Measurements from ENCODE around the gene RUNX2. TPM values are rescaled to one million over a fixed set of nuclear protein-coding genes. Genes with fewer than 3 reads are reported as not detected.

Gene RUNX2
- total and polyA plus RNA-seq, 5 donors: 0.26 to 0.93 (median 0.39) TPM

DNA sequence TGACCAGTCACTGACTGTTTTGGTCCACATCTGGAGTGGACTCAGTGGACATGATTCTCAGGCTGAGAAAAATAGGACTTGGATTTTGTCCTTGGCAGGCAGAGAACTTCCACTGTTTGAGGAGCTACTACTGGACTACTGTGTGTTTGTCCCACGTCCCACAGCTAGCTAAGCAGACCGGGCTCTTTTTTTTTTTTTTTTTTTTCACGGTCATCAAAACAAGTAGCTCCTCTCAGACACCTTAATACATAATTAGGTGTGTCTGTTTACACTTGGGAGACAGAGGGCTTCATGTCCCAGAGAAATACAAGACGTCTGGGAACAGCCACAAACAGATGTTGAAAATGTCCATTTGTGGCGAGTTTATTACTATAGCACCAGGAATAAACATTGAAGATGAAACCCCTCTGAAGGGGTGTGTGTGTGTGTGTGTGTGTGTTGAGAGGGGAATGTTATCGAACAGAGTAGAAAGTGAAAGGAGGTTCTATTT is 204.6 kb downstream of the RUNX2 start:
- no peaks in the 10 kb centered on the region for H3K4me1 ChIP-seq (ENCODE audit: control insufficient read depth, insufficient read depth, low read length)
- H3K27me3 ChIP-seq (ENCODE audit: control insufficient read depth, insufficient read depth): no peaks in the 10 kb centered on the region
- H3K4me3 ChIP-seq (ENCODE audit: low read length): peak overlapping the region; percentile 45
- no peak overlapping the region for H3K27ac ChIP-seq (ENCODE audit: low read length)
- 36% methylated on average over 6 of the region's 6 CpGs for WGBS
- DNase-seq: no peak
- peak in 1 of 2 donors; percentile 54 for ATAC-seq
- intact Hi-C loops (cut with DNase I): no loop called here
- H3K9me3 ChIP-seq (ENCODE audit: control insufficient read depth, low read length): no peaks in the 10 kb centered on the region

DNA sequence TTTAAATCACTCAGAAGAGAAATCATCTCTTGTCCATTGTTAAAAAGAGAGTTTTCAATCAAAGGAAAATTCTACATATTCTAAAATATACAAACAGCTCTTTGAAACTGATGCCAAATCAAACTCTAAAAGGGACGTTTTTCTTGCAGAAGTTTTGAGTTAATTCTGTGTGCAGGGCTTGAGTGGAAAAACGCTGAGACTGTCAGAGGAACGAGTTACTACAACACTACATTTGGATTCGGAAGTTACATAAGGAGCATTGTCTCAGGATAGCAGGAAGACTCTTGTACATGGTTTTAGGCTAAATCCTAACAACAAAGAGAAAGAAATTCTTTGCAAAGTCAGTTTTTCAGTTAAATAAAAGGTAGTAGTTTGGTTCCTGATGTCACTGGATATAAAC is 205.3 kb downstream of the RUNX2 start:
- intact Hi-C loops (cut with DNase I): no loop called here
- DNase-seq (no peak), ATAC-seq (peak in 1 of 2 donors; percentile 36)
- H3K27me3 ChIP-seq (ENCODE audit: control insufficient read depth, insufficient read depth): no peaks in the 10 kb centered on the region
- 31% methylated on average over 4 of the region's 4 CpGs for WGBS
- no peaks in the 10 kb centered on the region for H3K9me3 ChIP-seq (ENCODE audit: control insufficient read depth, low read length)
- H3K4me1 ChIP-seq (ENCODE audit: control insufficient read depth, insufficient read depth, low read length): no peaks in the 10 kb centered on the region
- no peak overlapping the region for H3K27ac ChIP-seq (ENCODE audit: low read length)
- peak overlapping the region; percentile 45 for H3K4me3 ChIP-seq (ENCODE audit: low read length)

DNA sequence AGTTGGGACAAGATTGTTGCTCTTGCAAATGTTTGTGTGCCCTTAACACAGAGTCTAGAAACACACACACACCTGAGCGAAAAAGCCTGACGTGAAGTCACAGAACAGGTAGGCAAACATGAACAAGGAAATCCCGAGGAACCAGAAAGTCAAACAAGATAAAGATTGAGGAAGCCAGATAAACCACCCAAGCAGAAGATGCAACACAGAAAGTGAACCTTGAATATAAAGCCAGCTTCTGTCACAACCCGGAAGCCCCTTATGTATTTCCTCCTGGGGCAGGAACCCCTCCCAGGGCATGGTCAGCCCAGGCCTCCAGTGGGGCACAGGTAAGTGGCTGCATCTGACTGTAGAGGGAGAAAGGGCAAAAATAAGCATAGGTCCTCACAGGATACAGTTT is 207.8 kb downstream of the RUNX2 start:
- Histone ChIP-seq H3K4me1 (ENCODE audit: control insufficient read depth, insufficient read depth, low read length) (no peaks in the 10 kb centered on the region), H3K27ac (ENCODE audit: low read length) (no peak overlapping the region), H3K9me3 (ENCODE audit: control insufficient read depth, low read length) (no peaks in the 10 kb centered on the region), H3K4me3 (ENCODE audit: low read length) (no peak overlapping the region), H3K27me3 (ENCODE audit: control insufficient read depth, insufficient read depth) (no peaks in the 10 kb centered on the region)
- DNase-seq (no peak), ATAC-seq (no peak)
- intact Hi-C loops (cut with DNase I): no loop called here
- 78% methylated on average over 4 of the region's 4 CpGs for WGBS

DNA sequence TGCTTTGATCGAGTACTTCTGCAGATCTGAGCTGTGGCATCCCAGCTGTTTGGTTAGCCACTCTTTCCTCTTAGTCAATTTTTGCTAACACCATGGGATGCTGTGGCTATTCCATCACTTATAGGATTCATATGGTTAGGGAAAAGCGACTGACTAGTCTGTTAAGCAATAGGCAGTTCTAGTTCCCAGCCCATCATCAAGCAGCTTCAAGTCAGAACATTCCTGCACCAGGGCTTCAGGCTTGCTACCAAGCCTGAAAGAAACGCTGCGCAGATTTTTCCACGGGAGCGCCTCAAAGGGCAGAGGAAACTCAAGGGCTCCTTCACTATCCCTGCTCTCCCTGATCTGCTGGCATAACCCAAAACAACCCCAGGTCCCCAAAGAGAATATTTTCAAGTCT is 209.4 kb downstream of the RUNX2 start:
- ATAC-seq (no peak), DNase-seq (no peak)
- no peaks in the 10 kb centered on the region for H3K27me3 ChIP-seq (ENCODE audit: control insufficient read depth, insufficient read depth)
- H3K9me3 ChIP-seq (ENCODE audit: control insufficient read depth, low read length): no peaks in the 10 kb centered on the region
- intact Hi-C loops (cut with DNase I): no loop called here
- peaks cover 4% of the 10 kb centered on the region for H3K4me1 ChIP-seq (ENCODE audit: control insufficient read depth, insufficient read depth, low read length)
- WGBS: 95% methylated on average over 6 of the region's 6 CpGs
- H3K4me3 ChIP-seq (ENCODE audit: low read length): no peak overlapping the region
- H3K27ac ChIP-seq (ENCODE audit: low read length): no peak overlapping the region

DNA sequence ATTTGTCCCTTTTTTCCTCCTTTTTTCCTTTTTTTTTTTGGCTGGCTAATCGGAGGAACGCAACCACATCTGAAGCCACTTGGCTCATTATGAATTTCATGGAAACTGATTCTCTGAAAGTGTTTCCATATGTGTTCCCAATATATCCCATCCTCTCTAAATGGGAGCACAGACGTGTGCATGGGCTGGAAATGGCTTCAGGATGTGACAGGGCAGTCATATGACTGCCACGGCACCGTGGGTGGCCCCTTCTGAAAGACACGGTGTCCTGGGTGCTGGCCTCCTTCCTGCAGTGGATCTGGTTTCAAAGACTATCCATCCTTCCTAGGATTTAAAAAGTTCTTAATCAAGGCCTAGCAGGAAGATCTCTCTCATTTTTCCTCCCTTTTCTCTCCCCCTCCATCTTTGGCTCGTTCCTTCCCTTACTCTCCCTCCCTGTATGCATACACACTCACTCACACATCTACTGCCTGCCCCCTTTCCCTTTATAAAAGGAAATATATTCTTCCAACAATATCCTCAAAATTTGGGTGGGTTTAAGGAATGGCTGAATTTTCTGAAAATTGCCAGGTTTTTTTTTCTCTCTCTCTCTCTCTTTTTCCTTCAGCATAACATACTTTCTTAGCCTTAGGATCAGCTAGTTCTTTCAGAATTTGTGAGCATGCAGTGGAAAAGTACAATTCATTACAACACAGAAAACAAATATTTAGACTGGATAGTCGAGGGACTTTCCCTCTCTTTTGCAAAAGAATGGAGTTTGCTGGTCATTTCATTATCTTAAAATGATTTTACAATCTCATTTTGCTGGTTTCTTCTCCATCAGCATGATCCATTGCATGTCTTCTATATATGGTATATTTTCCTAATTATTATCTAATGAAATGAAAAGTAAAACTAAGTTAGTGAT is 210.8 kb downstream of the RUNX2 start:
- no peak overlapping the region for H3K27ac ChIP-seq (ENCODE audit: low read length)
- H3K4me3 ChIP-seq (ENCODE audit: low read length): no peak overlapping the region
- H3K4me1 ChIP-seq (ENCODE audit: control insufficient read depth, insufficient read depth, low read length): peaks cover 4% of the 10 kb centered on the region
- ATAC-seq (no peak), DNase-seq (peak in 1 of 3 donors; percentile 48)
- 58% methylated on average over 8 of the region's 8 CpGs for WGBS
- intact Hi-C loops (cut with DNase I): no loop called here
- no peaks in the 10 kb centered on the region for H3K27me3 ChIP-seq (ENCODE audit: control insufficient read depth, insufficient read depth)
- H3K9me3 ChIP-seq (ENCODE audit: control insufficient read depth, low read length): no peaks in the 10 kb centered on the region

DNA sequence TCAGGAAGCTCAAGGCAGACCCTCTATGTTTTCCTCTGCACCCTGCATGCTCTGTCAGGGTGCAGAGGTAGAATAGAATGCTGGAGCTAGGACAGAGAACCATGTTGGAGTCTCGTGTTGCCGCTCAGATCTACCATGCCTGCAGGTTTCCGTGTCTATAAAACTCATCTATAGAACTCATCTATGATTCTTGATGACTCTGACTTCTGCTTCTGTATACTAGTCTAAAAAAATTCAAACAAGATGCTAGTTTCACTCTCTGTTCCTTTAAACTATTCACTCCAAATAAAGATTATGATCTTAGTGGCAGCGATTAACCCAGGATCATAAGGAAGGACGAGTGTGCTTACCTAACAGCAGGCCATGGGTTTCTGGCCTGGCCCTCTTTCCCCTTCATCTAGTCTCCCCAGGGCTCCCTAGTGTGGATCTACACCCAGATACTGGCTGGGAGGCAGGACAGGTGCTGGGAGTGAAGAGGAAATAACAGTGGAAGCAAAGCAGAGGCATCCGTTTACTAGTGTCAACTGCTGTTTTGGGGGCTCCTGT is 212.3 kb downstream of the RUNX2 start:
- 82% methylated on average over 6 of the region's 6 CpGs for WGBS
- H3K4me3 ChIP-seq (ENCODE audit: low read length): no peak overlapping the region
- no peaks in the 10 kb centered on the region for H3K9me3 ChIP-seq (ENCODE audit: control insufficient read depth, low read length)
- H3K27ac ChIP-seq (ENCODE audit: low read length): no peak overlapping the region
- intact Hi-C loops (cut with DNase I): no loop called here
- H3K4me1 ChIP-seq (ENCODE audit: control insufficient read depth, insufficient read depth, low read length): peaks cover 4% of the 10 kb centered on the region
- H3K27me3 ChIP-seq (ENCODE audit: control insufficient read depth, insufficient read depth): no peaks in the 10 kb centered on the region
- ATAC-seq (no peak), DNase-seq (no peak)

DNA sequence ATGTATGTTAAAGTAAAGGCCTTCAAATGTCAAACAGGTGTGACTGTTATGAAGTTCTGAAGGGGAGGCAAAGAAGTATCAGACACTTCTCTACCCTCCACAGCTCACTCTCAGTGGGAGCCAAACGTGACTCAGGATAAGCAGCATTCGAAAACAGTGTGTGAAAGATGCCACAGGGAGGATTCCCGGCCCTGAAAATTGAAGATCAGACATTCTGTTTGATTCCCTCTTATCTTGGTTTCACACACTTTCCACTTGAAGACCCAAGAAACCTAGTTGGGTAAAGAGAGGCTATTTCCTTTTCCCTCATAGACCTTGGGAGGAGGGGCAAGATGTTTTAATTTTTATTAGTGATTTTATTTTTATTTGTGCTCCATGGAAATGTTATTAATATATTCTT is 213.8 kb downstream of the RUNX2 start:
- Histone ChIP-seq H3K4me3 (ENCODE audit: low read length) (no peak overlapping the region), H3K4me1 (ENCODE audit: control insufficient read depth, insufficient read depth, low read length) (peaks cover 4% of the 10 kb centered on the region), H3K27me3 (ENCODE audit: control insufficient read depth, insufficient read depth) (no peaks in the 10 kb centered on the region), H3K27ac (ENCODE audit: low read length) (no peak overlapping the region), H3K9me3 (ENCODE audit: control insufficient read depth, low read length) (no peaks in the 10 kb centered on the region)
- no peak for DNase-seq
- intact Hi-C loops (cut with DNase I): no loop called here
- ATAC-seq: no peak
- 40% methylated on average over 3 of the region's 3 CpGs for WGBS

DNA sequence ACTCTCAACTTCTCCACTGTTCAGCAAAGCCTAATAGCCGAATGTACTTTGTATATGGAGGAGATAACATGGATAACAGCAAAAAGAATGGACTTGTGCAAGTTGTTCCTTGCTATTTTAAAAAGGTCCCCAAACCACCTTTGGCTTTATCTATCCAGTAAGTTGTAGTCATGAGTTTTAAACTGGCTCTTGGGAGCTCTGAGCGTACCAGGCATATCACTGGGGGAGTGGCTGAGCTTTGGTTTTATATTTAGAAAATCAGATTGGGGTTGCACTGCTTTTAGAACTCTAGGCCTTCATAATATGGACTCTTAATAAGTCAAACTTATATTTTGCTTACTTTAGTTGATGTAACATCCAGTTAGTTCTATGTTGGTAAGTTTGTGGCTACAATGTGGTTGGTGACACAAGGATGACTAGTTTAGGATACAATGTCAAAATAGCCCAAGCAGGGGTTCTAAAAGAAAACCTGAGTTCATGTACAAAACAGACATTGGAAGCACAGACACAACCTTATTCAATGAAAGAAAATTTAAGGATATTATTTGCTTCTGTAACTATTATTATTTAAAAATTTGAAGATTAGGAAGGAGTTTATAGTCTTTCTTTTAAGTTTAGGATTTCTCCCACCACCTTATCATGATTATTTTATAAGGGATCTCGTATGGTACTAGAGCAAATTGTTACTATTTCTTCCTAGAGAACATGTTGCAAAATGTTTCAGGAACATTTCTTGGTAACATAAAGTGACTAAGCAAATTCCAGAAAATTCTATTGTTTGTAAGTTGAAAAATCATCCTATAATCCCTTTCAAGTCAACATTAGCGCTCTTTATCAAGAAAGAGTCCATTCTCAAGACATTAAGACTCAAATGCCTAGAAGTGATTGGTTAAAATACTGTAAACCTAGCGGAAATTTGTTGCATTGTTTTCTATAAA is 215.4 kb downstream of the RUNX2 start:
- no peak overlapping the region for H3K4me3 ChIP-seq (ENCODE audit: low read length)
- peak in 1 of 2 donors; percentile 43 for ATAC-seq
- intact Hi-C loops (cut with DNase I): no loop called here
- no peak for DNase-seq
- 66% methylated on average over 5 of the region's 5 CpGs for WGBS
- H3K9me3 ChIP-seq (ENCODE audit: control insufficient read depth, low read length): no peaks in the 10 kb centered on the region
- H3K27ac ChIP-seq (ENCODE audit: low read length): no peak overlapping the region
- H3K27me3 ChIP-seq (ENCODE audit: control insufficient read depth, insufficient read depth): no peaks in the 10 kb centered on the region
- H3K4me1 ChIP-seq (ENCODE audit: control insufficient read depth, insufficient read depth, low read length): peaks cover 4% of the 10 kb centered on the region

DNA sequence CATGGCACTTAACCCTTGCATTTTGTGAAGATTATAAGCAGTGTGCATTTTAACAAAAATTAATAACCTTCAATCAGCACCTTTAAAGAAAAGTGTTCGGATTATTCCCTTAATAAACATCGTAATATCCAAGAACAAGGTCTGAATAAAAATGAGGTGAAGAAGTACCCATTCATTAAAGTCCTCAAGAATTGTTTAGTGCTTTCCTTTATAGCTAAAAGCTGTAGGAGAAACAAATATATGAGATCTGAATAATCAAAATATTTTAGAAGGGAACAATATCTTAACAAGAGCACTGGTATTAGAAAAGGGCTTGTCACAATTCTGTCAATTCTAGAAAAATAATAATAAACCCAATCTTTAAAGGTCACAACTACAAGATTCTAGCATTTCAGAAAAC is 217.3 kb downstream of the RUNX2 start:
- ATAC-seq: no peak
- peaks cover 4% of the 10 kb centered on the region for H3K4me1 ChIP-seq (ENCODE audit: control insufficient read depth, insufficient read depth, low read length)

DNA sequence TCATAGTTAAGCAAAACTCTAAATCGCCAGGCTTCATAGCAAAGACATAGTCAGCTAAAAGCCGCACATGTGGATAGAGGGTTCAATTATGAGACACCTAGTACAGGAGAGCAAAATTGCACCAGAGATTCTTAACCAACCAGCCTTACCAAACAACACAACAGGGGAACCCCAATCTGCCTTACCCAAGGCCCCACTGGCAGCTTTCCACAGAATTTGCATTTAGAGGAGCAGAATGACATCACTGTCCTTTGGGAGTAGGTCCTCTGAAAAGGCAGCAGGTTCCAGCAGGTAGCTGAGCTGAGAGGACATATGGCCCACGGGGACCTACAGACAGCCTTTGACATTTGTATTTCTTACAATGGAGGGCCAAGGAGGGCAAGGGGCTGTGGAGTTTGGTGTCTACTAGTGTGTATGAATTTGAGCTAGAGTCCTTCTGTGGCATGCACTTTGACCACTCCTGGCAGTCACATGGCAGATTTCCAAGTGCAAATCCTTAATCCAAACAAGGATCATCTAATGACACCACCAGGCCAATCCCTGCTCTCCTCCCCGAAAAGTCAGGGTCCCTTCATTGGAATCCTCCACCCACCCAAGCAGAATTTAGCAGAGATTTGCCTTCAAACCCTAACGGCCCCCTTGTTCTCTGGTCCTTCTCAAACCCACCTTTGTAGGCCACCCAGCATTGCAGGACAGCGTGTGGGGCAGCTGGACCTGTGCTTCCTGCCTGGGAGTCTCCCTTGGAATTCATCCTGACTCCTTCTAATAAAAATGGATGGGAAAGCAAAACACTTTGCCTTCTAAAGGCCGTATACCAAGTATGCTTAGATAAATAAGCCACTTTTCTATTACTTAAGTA is 220.8 kb downstream of the RUNX2 start:
- no peaks in the 10 kb centered on the region for H3K9me3 ChIP-seq (ENCODE audit: control insufficient read depth, low read length)
- intact Hi-C loops (cut with DNase I): no loop called here

More for the DNA sequence above, 217.3 kb downstream of the RUNX2 start:
- intact Hi-C loops (cut with DNase I): no loop called here
- no peak overlapping the region for H3K27ac ChIP-seq (ENCODE audit: low read length)
- DNase-seq: no peak
- H3K4me3 ChIP-seq (ENCODE audit: low read length): no peak overlapping the region
- WGBS: 94% methylated on average over 2 of the region's 2 CpGs
- H3K27me3 ChIP-seq (ENCODE audit: control insufficient read depth, insufficient read depth): no peaks in the 10 kb centered on the region
- no peaks in the 10 kb centered on the region for H3K9me3 ChIP-seq (ENCODE audit: control insufficient read depth, low read length)

More for the DNA sequence above, 220.8 kb downstream of the RUNX2 start:
- WGBS: 85% methylated on average over 7 of the region's 7 CpGs
- Histone ChIP-seq H3K27ac (ENCODE audit: low read length) (no peak overlapping the region), H3K4me3 (ENCODE audit: low read length) (no peak overlapping the region), H3K27me3 (ENCODE audit: control insufficient read depth, insufficient read depth) (no peaks in the 10 kb centered on the region), H3K4me1 (ENCODE audit: control insufficient read depth, insufficient read depth, low read length) (no peaks in the 10 kb centered on the region)
- DNase-seq (no peak), ATAC-seq (no peak)

All from right cardiac atrium (tissue), 5 donors.